PC-9 (cell line): ENCODE measurements around the gene CAMTA1.

Source experiments
- CTCF ChIP-seq: fragments of 200-600 bp; sonication (generic); conservative IDR thresholded peaks from 2 replicates; pipeline ENCODE4 v1.6.1; 2017; ENCODE audit warnings: mixed run types, antibody characterized with exemption, mild to moderate bottlenecking, moderate library complexity
- EZH2 ChIP-seq: fragments of 200-600 bp; sonication (generic); IDR thresholded peaks from 2 replicates; pipeline ENCODE4 v1.8.0; 2017; ENCODE audit warnings: antibody characterized with exemption, low read depth

- TF ChIP-seq EZH2 (no peak), CTCF (no peak)
Measured at GRCh38 chr1:7590426-7590790, 805.2 kb downstream of the CAMTA1 start.
